ENCODE results near the gene CLTRN.

The CLTRN gene

DNA sequence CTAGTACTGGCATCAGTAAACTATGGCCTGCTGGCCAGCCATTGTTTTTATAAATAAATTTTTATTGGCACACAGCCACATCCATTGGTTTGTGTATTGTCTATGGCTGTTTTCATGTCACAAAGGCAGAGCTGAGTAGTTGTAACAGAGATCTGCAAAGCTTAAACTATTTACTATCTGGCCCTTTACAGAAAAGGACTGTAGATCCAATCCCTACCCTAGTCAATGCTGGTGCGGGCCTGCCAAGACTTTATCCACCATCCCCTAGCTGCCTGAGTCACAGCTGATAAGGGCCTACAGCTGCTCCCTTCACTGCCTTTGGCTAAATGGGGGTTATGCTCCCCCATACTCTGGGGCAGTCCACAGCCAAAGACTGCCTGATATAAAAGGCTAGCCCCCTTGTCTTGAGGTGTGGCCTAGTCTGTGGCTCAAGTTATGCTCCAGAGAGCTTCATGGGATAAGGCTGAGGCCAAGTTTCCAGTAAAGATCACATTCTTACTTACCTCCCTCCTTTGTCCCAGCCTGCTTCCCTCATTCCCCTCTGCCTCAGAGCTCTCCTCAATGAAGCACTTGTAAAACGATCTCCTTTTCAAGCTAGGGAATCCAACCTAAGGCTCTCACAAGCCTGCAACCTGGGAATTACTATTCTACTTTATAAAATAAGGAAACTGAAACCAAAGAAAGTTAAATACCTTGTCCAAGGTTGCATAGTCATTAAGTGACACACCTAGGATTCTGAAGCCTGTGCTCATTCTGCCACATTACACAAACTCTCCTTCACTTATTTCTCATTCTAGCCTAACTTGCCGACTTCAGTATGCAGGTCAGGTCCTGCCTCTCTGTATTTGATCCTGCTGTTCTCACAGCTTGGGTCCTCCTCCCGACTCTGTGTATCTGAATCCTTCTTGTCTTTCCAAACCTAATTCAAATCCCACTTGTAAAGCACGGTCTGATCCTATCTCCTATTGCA, 84.5 kb downstream of the CLTRN start:
- TF ChIP-seq, protein P1, sequence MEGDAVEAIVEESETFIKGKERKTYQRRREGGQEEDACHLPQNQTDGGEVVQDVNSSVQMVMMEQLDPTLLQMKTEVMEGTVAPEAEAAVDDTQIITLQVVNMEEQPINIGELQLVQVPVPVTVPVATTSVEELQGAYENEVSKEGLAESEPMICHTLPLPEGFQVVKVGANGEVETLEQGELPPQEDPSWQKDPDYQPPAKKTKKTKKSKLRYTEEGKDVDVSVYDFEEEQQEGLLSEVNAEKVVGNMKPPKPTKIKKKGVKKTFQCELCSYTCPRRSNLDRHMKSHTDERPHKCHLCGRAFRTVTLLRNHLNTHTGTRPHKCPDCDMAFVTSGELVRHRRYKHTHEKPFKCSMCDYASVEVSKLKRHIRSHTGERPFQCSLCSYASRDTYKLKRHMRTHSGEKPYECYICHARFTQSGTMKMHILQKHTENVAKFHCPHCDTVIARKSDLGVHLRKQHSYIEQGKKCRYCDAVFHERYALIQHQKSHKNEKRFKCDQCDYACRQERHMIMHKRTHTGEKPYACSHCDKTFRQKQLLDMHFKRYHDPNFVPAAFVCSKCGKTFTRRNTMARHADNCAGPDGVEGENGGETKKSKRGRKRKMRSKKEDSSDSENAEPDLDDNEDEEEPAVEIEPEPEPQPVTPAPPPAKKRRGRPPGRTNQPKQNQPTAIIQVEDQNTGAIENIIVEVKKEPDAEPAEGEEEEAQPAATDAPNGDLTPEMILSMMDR (IDR thresholded peaks at IDR 0.05; ENCODE audit: control insufficient read depth, extremely low read depth, insufficient read depth): no peak
- H3K4me3 ChIP-seq (ENCODE audit: low read depth, low read length): no peak overlapping the region
- DNase-seq (ENCODE audit: low read depth): no peak

All from LNCaP clone FGC (cell line).